ENCODE measurements around the gene CYP2C19. TPM values are rescaled to one million over a fixed set of nuclear protein-coding genes. Genes with fewer than 3 reads are reported as not detected.
"Not testable (repeated sequence)": the region's sequence is repeated elsewhere in the genome, so short reads cannot be mapped to it uniquely, and the experiment has no call there.

CYP2C19 gene
- total RNA-seq, 2 experiments from 2014 or later: not detected

- H3K27me3 ChIP-seq (ENCODE audit: control insufficient read depth in 1 of 2, insufficient read depth in 2 of 2, low read length in 2 of 2): no peaks in the 10 kb centered on the region
- H3K4me1 ChIP-seq (ENCODE audit: insufficient read depth, low read length): no peaks in the 10 kb centered on the region
- peaks cover 0 to 4% of the 10 kb centered on the region in 2 experiments for H3K9me3 ChIP-seq (ENCODE audit: control insufficient read depth in 1 of 2, insufficient read depth in 1 of 2, low read length in 2 of 2)
- no peak overlapping the region for H3K27ac ChIP-seq (ENCODE audit: low read depth in 1 of 2, low read length in 2 of 2)
- Mint-ChIP-seq H3K4me3 (no peak overlapping the region), H3K36me3 (ENCODE audit: low read depth) (no peaks in the 10 kb centered on the region), H3K9me3 (peaks cover 7% of the 10 kb centered on the region), H3K27ac (no peak overlapping the region), H3K27me3 (no peaks in the 10 kb centered on the region), H3K4me1 (ENCODE audit: low read depth) (no peaks in the 10 kb centered on the region)
- intact Hi-C loops (cut with DNase I, micrococcal nuclease): no loop called here
- TF ChIP-seq CTCF (IDR thresholded peaks at IDR 0.05): no peak
- no peak overlapping the region for H3K4me3 ChIP-seq (ENCODE audit: low read length)
- DNase-seq: no peak
- ChIA-PET CTCF (no interaction called here), POLR2A (no interaction called here)
- H3K36me3 ChIP-seq (ENCODE audit: insufficient read depth, low read length): no peaks in the 10 kb centered on the region
- ATAC-seq (ENCODE audit: poor library complexity): no peak
These were observed 116.7 kb downstream of the CYP2C19 start for GRCh38 chr10:94879214-94879613.

- POLR2A ChIA-PET: no interaction called here
These were observed 126.6 kb downstream of the CYP2C19 start for GRCh38 chr10:94889123-94889522.

GRCh38 chr10:94890264-94891022, 128.0 kb downstream of the CYP2C19 start:
- Histone ChIP-seq H3K27ac (ENCODE audit: low read depth in 1 of 2, low read length in 2 of 2) (no peak overlapping the region), H3K4me3 (ENCODE audit: low read length) (no peak overlapping the region), H3K4me1 (ENCODE audit: insufficient read depth, low read length) (no peaks in the 10 kb centered on the region), H3K9me3 (ENCODE audit: control insufficient read depth in 1 of 2, insufficient read depth in 1 of 2, low read length in 2 of 2) (peaks cover 0 to 5% of the 10 kb centered on the region in 2 experiments), H3K27me3 (ENCODE audit: control insufficient read depth in 1 of 2, insufficient read depth in 2 of 2, low read length in 2 of 2) (no peaks in the 10 kb centered on the region), H3K36me3 (ENCODE audit: insufficient read depth, low read length) (no peaks in the 10 kb centered on the region)
- ChIA-PET POLR2A (no interaction called here), CTCF (no interaction called here)
- Mint-ChIP-seq H3K27ac (no peak overlapping the region), H3K4me1 (ENCODE audit: low read depth) (no peaks in the 10 kb centered on the region), H3K9me3 (peaks cover 8% of the 10 kb centered on the region), H3K27me3 (no peaks in the 10 kb centered on the region), H3K4me3 (no peak overlapping the region), H3K36me3 (ENCODE audit: low read depth) (no peaks in the 10 kb centered on the region)
- no peak for DNase-seq
- ATAC-seq (ENCODE audit: poor library complexity): no peak
- TF ChIP-seq CTCF (IDR thresholded peaks at IDR 0.05): no peak
- intact Hi-C loops (cut with DNase I, micrococcal nuclease): no loop called here

More at GRCh38 chr10:94889123-94889522, 126.6 kb downstream of the CYP2C19 start:
- H3K4me3 ChIP-seq (ENCODE audit: low read length): no peak overlapping the region
- no peaks in the 10 kb centered on the region for H3K27me3 ChIP-seq (ENCODE audit: control insufficient read depth in 1 of 2, insufficient read depth in 2 of 2, low read length in 2 of 2)
- Mint-ChIP-seq H3K9me3 (peaks cover 5% of the 10 kb centered on the region), H3K4me3 (no peak overlapping the region), H3K36me3 (ENCODE audit: low read depth) (no peaks in the 10 kb centered on the region), H3K27ac (no peak overlapping the region), H3K4me1 (ENCODE audit: low read depth) (no peaks in the 10 kb centered on the region), H3K27me3 (no peaks in the 10 kb centered on the region)
- H3K27ac ChIP-seq (ENCODE audit: low read depth in 1 of 2, low read length in 2 of 2): no peak overlapping the region
- no peak for TF ChIP-seq CTCF (IDR thresholded peaks at IDR 0.05)
- no peaks in the 10 kb centered on the region for H3K4me1 ChIP-seq (ENCODE audit: insufficient read depth, low read length)
- no peak for ATAC-seq (ENCODE audit: poor library complexity)
- peaks cover 0 to 5% of the 10 kb centered on the region in 2 experiments for H3K9me3 ChIP-seq (ENCODE audit: control insufficient read depth in 1 of 2, insufficient read depth in 1 of 2, low read length in 2 of 2)
- CTCF ChIA-PET: no interaction called here
- no peaks in the 10 kb centered on the region for H3K36me3 ChIP-seq (ENCODE audit: insufficient read depth, low read length)
- no peak for DNase-seq
- intact Hi-C loops (cut with DNase I, micrococcal nuclease): no loop called here

GRCh38 chr10:94898414-94898813, 135.9 kb downstream of the CYP2C19 start:
- POLR2A ChIA-PET; H3K27ac Mint-ChIP-seq; intact Hi-C loops (cut with DNase I, micrococcal nuclease); H3K4me3 Mint-ChIP-seq; H3K9me3 ChIP-seq (ENCODE audit: control insufficient read depth in 1 of 2, insufficient read depth in 1 of 2, low read length in 2 of 2); H3K4me3 ChIP-seq (ENCODE audit: low read length); H3K27me3 ChIP-seq (ENCODE audit: control insufficient read depth in 1 of 2, insufficient read depth in 2 of 2, low read length in 2 of 2); H3K4me1 Mint-ChIP-seq (ENCODE audit: low read depth); H3K36me3 ChIP-seq (ENCODE audit: insufficient read depth, low read length); H3K36me3 Mint-ChIP-seq (ENCODE audit: low read depth); H3K4me1 ChIP-seq (ENCODE audit: insufficient read depth, low read length); H3K9me3 Mint-ChIP-seq; H3K27ac ChIP-seq (ENCODE audit: low read depth in 1 of 2, low read length in 2 of 2); CTCF ChIA-PET; H3K27me3 Mint-ChIP-seq; DNase-seq; ATAC-seq (ENCODE audit: poor library complexity): not testable (repeated sequence)

Measured in CD4-positive, alpha-beta T cell (primary cell).